HL-60 (cell line): ENCODE measurements around the gene CACNA1E.

Experiments used
- DNase-seq, 2 experiments: peaks; one replicate each; pipeline ENCODE4 v3.0.0-alpha.2; 2010 to 2020; ENCODE audit warnings: low read depth in 1 of 2, low spot score in 1 of 2
- H3K27ac ChIP-seq: fragments of 250-450 bp; sonication (Bioruptor Pico); replicated peaks from 2 replicates; pipeline ENCODE4 v1.5.1; 2020; ENCODE audit warnings: mild to moderate bottlenecking, moderate library complexity
- H3K27me3 ChIP-seq: fragments of 250-450 bp; sonication (Bioruptor Pico); 2 replicates; pipeline ENCODE4 v1.5.1; 2021; ENCODE audit warnings: mild to moderate bottlenecking, moderate library complexity; ENCODE audit not compliant: insufficient read depth, poor library complexity, severe bottlenecking
- H3K4me3 ChIP-seq: replicated peaks from 2 replicates; pipeline ENCODE4 v1.5.1; 2011; ENCODE audit warnings: mild to moderate bottlenecking, control low read depth, low read length; ENCODE audit not compliant: insufficient read depth
- CTCF ChIP-seq: IDR thresholded peaks from one replicate; pipeline ENCODE4 v1.5.1; 2011; ENCODE audit warnings: low read length, control low read depth, inconsistent platforms; ENCODE audit not compliant: insufficient read depth
- GABPA ChIP-seq: IDR thresholded peaks from 2 replicates; pipeline ENCODE4 v1.6.1; 2012; ENCODE audit warnings: low read depth
- POLR2AphosphoS5 ChIP-seq: IDR thresholded peaks from 2 replicates; pipeline ENCODE4 v1.6.1; 2012; ENCODE audit warnings: low read depth
- REST ChIP-seq: IDR thresholded peaks from 2 replicates; pipeline ENCODE4 v1.6.1; 2012; ENCODE audit warnings: low read depth; ENCODE audit not compliant: insufficient replicate concordance
- SPI1 ChIP-seq: IDR thresholded peaks from 2 replicates; pipeline ENCODE4 v1.6.1; 2012; ENCODE audit warnings: low read depth, mild to moderate bottlenecking, borderline replicate concordance

The CACNA1E gene

GRCh38 chr1:181730606-181731005 is 247.3 kb downstream of the CACNA1E start:
- no peak overlapping the region for H3K27ac ChIP-seq
- H3K27me3 ChIP-seq, result no peaks in the 10 kb centered on the region
- no peak for TF ChIP-seq GABPA
- TF ChIP-seq SPI1, result no peak
- TF ChIP-seq POLR2AphosphoS5, result no peak
- TF ChIP-seq REST, result no peak
- no peak for TF ChIP-seq CTCF
- H3K4me3 ChIP-seq, result no peak overlapping the region
- no peak for DNase-seq

- Histone ChIP-seq H3K27ac (no peak overlapping the region), H3K4me3 (no peak overlapping the region), H3K27me3 (no peaks in the 10 kb centered on the region)
- DNase-seq, result no peak
- TF ChIP-seq CTCF (no peak), REST (no peak), SPI1 (no peak), GABPA (no peak), POLR2AphosphoS5 (no peak)
These were observed 249.1 kb downstream of the CACNA1E start for GRCh38 chr1:181732218-181732990.

GRCh38 chr1:181733486-181733885 is 250.2 kb downstream of the CACNA1E start:
- Histone ChIP-seq H3K4me3 (no peak overlapping the region), H3K27ac (no peak overlapping the region), H3K27me3 (no peaks in the 10 kb centered on the region)
- DNase-seq, result no peak
- TF ChIP-seq SPI1 (no peak), GABPA (no peak), CTCF (no peak), REST (no peak), POLR2AphosphoS5 (no peak)
